GM23338 (cell line): ENCODE measurements around the gene TMEM221. TPM values are rescaled to one million over a fixed set of nuclear protein-coding genes. Genes with fewer than 3 reads are reported as not detected.

Experiments used
- ATAC-seq: fragments of 200-7000 bp; cut with Tn5 transposase; 3 replicates; pipeline ENCODE4 v1.9.1; 2020
- DNase-seq: peaks from one replicate; pipeline ENCODE4 v3.0.0-alpha.2; 2015; ENCODE audit warnings: low spot score
- H2AFZ ChIP-seq: fragments of 200-600 bp; sonication (generic); 2 replicates; pipeline ENCODE4 v1.8.0; 2016; ENCODE audit warnings: antibody characterized with exemption, mild to moderate bottlenecking, moderate library complexity
- H3F3A ChIP-seq: fragments of 200-600 bp; sonication (generic); replicated peaks from 2 replicates; pipeline ENCODE4 v1.8.0; 2017; ENCODE audit warnings: antibody characterized with exemption, mixed run types, low read depth
- H3K27ac ChIP-seq: fragments of 200-600 bp; sonication (generic); 2 replicates; pipeline ENCODE4 v1.6.1; 2016; ENCODE audit warnings: low read depth
- H3K27me3 ChIP-seq: fragments of 200-600 bp; sonication (generic); 2 replicates; pipeline ENCODE4 v1.8.0; 2016; ENCODE audit warnings: mild to moderate bottlenecking, mixed run types, moderate library complexity; ENCODE audit not compliant: insufficient read depth
- H3K36me3 ChIP-seq: fragments of 200-600 bp; sonication (generic); 2 replicates; pipeline ENCODE4 v1.8.0; 2016; ENCODE audit warnings: mild to moderate bottlenecking; ENCODE audit not compliant: insufficient read depth
- H3K4me1 ChIP-seq: fragments of 200-600 bp; sonication (generic); 2 replicates; pipeline ENCODE4 v1.8.0; 2016; ENCODE audit warnings: mild to moderate bottlenecking, moderate library complexity; ENCODE audit not compliant: insufficient read depth
- H3K4me2 ChIP-seq: fragments of 200-600 bp; sonication (generic); 2 replicates; pipeline ENCODE4 v1.7.1; 2017; ENCODE audit warnings: mixed run types
- H3K4me3 ChIP-seq: fragments of 200-600 bp; sonication (generic); 2 replicates; pipeline ENCODE4 v1.6.1; 2016; ENCODE audit warnings: mixed run types
- H3K79me2 ChIP-seq: fragments of 200-600 bp; sonication (generic); replicated peaks from 2 replicates; pipeline ENCODE4 v1.8.0; 2017; ENCODE audit warnings: mild to moderate bottlenecking; ENCODE audit not compliant: insufficient read depth
- H3K9me2 ChIP-seq: fragments of 200-600 bp; sonication (generic); 2 replicates; pipeline ENCODE4 v1.8.0; 2017; ENCODE audit not compliant: insufficient read depth
- H4K20me1 ChIP-seq: fragments of 200-600 bp; sonication (generic); replicated peaks from 2 replicates; pipeline ENCODE4 v1.8.0; 2017; ENCODE audit warnings: mild to moderate bottlenecking; ENCODE audit not compliant: insufficient read depth
- H3K27ac Mint-ChIP-seq: 2 replicates; pipeline ENCODE4 v1.8.0; 2020; ENCODE audit warnings: inconsistent platforms, mild to moderate bottlenecking, moderate library complexity, mixed read lengths
- H3K27me3 Mint-ChIP-seq: 3 replicates; pipeline ENCODE4 v1.8.0; 2022; ENCODE audit warnings: low read depth, mild to moderate bottlenecking, moderate library complexity, mixed read lengths, inconsistent platforms; ENCODE audit not compliant: insufficient read depth, poor library complexity
- H3K36me3 Mint-ChIP-seq: 3 replicates; pipeline ENCODE4 v1.8.0; 2021; ENCODE audit warnings: low read depth, mild to moderate bottlenecking, inconsistent platforms, moderate library complexity, mixed read lengths
- H3K4me1 Mint-ChIP-seq: 3 replicates; pipeline ENCODE4 v1.8.0; 2020; ENCODE audit warnings: mild to moderate bottlenecking, inconsistent platforms, mixed read lengths
- H3K4me3 Mint-ChIP-seq: 3 replicates; pipeline ENCODE4 v1.8.0; 2021; ENCODE audit warnings: moderate library complexity, mild to moderate bottlenecking, inconsistent platforms, mixed read lengths
- H3K9me3 Mint-ChIP-seq: 3 replicates; pipeline ENCODE4 v1.8.0; 2020; ENCODE audit warnings: moderate library complexity, mild to moderate bottlenecking, inconsistent platforms, mixed read lengths
- CREB1 ChIP-seq: fragments of 250-450 bp; sonication (Bioruptor Pico); IDR thresholded peaks from 2 replicates; pipeline ENCODE4 v1.5.0; 2020; ENCODE audit warnings: low read depth, mild to moderate bottlenecking, moderate library complexity
- POLR2AphosphoS5 ChIP-seq: IDR thresholded peaks from 2 replicates; pipeline ENCODE4 v1.6.1; 2016; ENCODE audit warnings: antibody characterized with exemption, low read depth
- STAT1 ChIP-seq: IDR thresholded peaks from one replicate; pipeline ENCODE4 v1.6.1; 2016; ENCODE audit warnings: antibody characterized with exemption; ENCODE audit not compliant: unreplicated experiment
- polyA plus RNA-seq: library from polyadenylated mRNA; unstranded; fragments of >200 nt; fragmentation: Nextera tagmentation; extraction: Ambion mirVana; gene quantifications from 2 replicates; pipeline ENCODE4 v1.2.1, GENCODE V29; 2016
- total RNA-seq: library from RNA; depleted of rRNA; stranded (reverse); fragments of >200 nt; shearing (Covaris generic); gene quantifications from 2 replicates; pipeline ENCODE4 v1.2.3, GENCODE V29; 2014
- TF ChIP-seq, protein P1 (sequence below), 2 experiments: fragments of 200-600 bp in 1 of 2; sonication (generic) in 1 of 2; conservative IDR thresholded peaks; 2 replicates each; pipeline versions ENCODE4 v1.5.1 to v1.6.1; 2016 to 2017; ENCODE audit warnings: antibody characterized with exemption in 2 of 2, low read depth in 2 of 2, mild to moderate bottlenecking in 2 of 2, moderate library complexity in 1 of 2

Gene TMEM221
- total and polyA plus RNA-seq, 2 experiments from 2014 or later: 0.40 to 0.90 TPM

DNA sequence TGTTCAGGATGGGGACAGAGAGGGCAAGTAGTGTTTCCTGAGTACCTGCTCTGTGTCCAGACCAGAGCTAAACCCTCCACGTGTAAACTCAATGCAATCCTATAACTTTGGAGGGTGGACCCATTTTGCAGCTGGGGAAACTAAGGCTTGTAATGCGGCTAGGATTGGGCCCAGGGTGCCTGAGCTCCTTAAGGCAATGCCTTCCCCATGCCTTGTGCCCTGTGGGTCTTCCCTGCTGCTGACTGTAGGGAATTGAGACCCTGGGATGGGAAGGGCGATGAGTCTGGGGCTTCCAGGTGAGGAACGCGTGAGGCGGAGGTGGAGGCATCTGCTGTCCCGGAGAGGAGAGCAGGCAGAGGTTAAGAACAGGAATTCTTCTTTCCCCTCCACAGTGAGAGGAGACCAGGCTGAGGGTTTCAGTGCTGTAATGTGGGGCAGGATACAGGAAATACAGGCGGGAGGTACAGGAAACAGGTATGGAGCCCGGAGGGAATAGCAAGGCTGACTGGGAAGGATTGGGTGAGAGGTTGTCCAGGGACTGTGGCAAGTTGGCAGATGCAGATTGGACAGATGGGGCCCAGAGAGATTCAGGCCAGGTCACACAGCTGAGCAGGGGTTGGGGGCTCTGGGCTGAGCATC, 41.0 kb upstream of the TMEM221 start:
- Histone ChIP-seq H3K27me3 (no peaks in the 10 kb centered on the region), H3K4me3 (peak overlapping the region; percentile 77), H3K4me2 (peak overlapping the region; percentile 72), H3K4me1 (peaks cover 13% of the 10 kb centered on the region; the same call in 1 of the 2 replicates), H2AFZ (peak overlapping the region; percentile 95), H3F3A (peaks cover 11% of the 10 kb centered on the region), H4K20me1 (no peaks in the 10 kb centered on the region), H3K27ac (peak overlapping the region; percentile 66; the same call in 1 of the 2 replicates), H3K36me3 (no peaks in the 10 kb centered on the region), H3K9me2 (no peaks in the 10 kb centered on the region), H3K79me2 (no peaks in the 10 kb centered on the region)
- DNase-seq: peak; percentile 41
- TF ChIP-seq CREB1: no peak
- TF ChIP-seq, protein P1, sequence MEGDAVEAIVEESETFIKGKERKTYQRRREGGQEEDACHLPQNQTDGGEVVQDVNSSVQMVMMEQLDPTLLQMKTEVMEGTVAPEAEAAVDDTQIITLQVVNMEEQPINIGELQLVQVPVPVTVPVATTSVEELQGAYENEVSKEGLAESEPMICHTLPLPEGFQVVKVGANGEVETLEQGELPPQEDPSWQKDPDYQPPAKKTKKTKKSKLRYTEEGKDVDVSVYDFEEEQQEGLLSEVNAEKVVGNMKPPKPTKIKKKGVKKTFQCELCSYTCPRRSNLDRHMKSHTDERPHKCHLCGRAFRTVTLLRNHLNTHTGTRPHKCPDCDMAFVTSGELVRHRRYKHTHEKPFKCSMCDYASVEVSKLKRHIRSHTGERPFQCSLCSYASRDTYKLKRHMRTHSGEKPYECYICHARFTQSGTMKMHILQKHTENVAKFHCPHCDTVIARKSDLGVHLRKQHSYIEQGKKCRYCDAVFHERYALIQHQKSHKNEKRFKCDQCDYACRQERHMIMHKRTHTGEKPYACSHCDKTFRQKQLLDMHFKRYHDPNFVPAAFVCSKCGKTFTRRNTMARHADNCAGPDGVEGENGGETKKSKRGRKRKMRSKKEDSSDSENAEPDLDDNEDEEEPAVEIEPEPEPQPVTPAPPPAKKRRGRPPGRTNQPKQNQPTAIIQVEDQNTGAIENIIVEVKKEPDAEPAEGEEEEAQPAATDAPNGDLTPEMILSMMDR (conservative IDR thresholded peaks at IDR 0.05; ENCODE audit: low read depth in 2 of 2): peak in 1 of 2 experiments; percentile 21; a peak in 1 of 4 replicates
- Mint-ChIP-seq H3K27ac (peak overlapping the region; percentile 2; the same call in 1 of the 2 replicates), H3K4me1 (peaks cover 21% of the 10 kb centered on the region), H3K36me3 (no peaks in the 10 kb centered on the region), H3K4me3 (peak overlapping the region; percentile 20), H3K9me3 (no peaks in the 10 kb centered on the region), H3K27me3 (peaks cover 16% of the 10 kb centered on the region)
- ATAC-seq: peak; percentile 1; the same call in 1 of the 3 replicates

DNA sequence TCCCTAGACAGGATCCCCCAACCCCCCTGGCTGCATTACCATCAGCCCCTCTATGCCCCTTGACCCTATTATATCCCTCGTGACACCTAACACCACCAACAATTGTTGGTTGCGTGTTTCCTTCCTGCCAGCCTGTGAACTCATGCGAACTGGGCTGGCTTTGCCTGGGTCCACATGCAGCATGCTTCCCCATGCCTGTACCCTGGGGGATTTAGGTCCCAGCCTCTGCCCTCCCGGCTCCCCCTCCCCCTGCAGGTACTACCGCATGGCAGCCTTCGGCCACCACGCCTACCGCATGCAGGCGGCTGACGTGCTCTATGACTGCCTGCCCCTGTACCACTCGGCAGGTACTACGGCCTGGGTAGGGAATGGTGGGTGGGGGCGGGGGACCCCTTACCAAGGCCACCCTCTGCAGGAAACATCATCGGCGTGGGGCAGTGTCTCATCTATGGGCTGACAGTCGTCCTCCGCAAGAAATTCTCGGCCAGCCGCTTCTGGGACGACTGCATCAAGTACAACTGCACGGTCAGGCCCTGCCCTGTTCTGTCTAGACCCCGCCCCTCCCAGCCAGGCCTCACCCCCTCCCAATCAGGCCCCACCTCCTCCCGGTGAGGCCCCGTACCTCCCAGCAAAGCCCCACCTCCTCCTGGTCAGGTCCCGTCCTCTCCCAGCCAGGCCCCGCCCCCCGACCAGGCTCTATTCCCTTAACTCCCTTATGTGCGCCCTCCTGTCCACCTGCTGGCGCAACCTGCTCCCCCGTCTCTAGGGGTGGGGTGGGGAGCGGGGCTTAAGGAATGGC, 40.3 kb upstream of the TMEM221 start:
- H3K9me3 Mint-ChIP-seq: no peaks in the 10 kb centered on the region; the same call in 2 of the 3 replicates
- no peaks in the 10 kb centered on the region for H3K79me2 ChIP-seq
- no peaks in the 10 kb centered on the region for H4K20me1 ChIP-seq
- H3K27ac Mint-ChIP-seq: peak overlapping the region; percentile 96
- peak; percentile 99 for DNase-seq
- no peaks in the 10 kb centered on the region for H3K9me2 ChIP-seq
- TF ChIP-seq CREB1: peak; percentile 71
- TF ChIP-seq POLR2AphosphoS5: peak; percentile 63
- TF ChIP-seq, protein P1 (conservative IDR thresholded peaks at IDR 0.05; ENCODE audit: low read depth in 2 of 2): peak; percentile 79 to 85
- TF ChIP-seq STAT1: no peak
- H3K4me2 ChIP-seq: peak overlapping the region; percentile 91
- H3K27ac ChIP-seq: no peak overlapping the region
- peaks cover 11% of the 10 kb centered on the region for H3F3A ChIP-seq
- H3K4me1 ChIP-seq: peaks cover 13% of the 10 kb centered on the region; the same call in 1 of the 2 replicates
- no peaks in the 10 kb centered on the region for H3K27me3 ChIP-seq
- peak overlapping the region; percentile 86 for H3K4me3 Mint-ChIP-seq
- H3K27me3 Mint-ChIP-seq: peaks cover 19% of the 10 kb centered on the region
- peak overlapping the region; percentile 95 for H2AFZ ChIP-seq
- H3K4me3 ChIP-seq: peak overlapping the region; percentile 77
- no peaks in the 10 kb centered on the region for H3K36me3 ChIP-seq
- H3K4me1 Mint-ChIP-seq: peaks cover 23% of the 10 kb centered on the region
- H3K36me3 Mint-ChIP-seq: no peaks in the 10 kb centered on the region
- ATAC-seq: peak; percentile 93
